Suppressor macrophage treated with lipopolysaccharide for 1 hour (primary cell): ENCODE measurements around the gene DLGAP4.
"Not testable (repeated sequence)": the region's sequence is repeated elsewhere in the genome, so short reads cannot be mapped to it uniquely, and the experiment has no call there.

Experiments used
- DNase-seq, 3 donors: peaks; one replicate each; pipeline ENCODE4 v3.0.0-alpha.2; 2020 to 2022

DLGAP4 gene

DNA sequence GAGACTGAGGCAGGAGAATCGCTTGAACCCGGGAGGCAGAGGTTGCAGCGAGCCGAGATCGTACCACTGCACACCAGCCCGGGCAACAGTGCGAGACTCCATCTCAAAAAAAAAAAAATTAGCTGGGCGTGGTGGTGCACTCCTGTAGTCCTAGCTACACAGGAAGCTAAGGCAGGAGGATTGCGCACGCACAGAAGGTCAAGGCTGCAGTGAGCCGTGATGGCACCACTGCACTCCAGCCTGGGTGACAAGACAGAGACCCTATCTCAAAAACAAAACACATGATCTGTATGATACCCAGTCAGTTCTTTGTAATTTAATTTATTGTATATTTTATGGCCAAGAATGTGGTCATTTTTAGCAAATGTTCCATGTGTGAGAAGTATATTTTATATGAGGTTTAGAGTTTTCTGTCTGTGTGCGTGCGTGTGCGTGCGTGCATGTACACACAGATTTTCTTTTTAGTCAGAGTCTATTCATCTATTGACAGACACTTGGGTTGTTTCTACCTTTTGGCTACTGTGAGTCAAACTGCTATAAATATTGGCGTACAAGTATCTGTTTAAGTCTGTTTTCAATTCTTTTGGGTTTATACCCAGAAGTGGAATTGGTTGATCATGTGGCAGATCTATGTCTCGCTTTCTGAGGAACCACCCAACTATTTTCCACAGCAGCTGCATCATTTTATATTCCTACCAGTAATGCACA lies 213.0 kb downstream of the DLGAP4 start:
- no peak for DNase-seq

DNA sequence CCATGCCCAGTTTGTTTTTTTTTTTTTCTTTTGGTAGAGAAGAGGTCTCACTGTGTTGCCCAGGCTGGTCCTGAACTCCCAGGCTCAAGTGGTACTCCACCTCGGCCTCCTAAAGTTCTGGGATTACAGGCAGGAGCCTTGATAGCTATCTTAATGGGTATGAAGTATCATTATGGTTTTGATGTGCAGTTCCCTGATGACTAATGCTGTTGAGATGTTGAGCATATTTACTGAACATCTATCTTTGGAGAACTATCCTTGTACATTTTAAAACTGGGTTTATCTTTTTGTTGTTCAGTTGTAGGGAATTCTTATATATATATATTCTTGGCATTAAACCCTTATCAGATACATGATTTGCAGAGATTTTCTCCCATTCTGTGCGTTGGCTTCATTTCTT lies 213.8 kb downstream of the DLGAP4 start:
- DNase-seq: no peak

DNA sequence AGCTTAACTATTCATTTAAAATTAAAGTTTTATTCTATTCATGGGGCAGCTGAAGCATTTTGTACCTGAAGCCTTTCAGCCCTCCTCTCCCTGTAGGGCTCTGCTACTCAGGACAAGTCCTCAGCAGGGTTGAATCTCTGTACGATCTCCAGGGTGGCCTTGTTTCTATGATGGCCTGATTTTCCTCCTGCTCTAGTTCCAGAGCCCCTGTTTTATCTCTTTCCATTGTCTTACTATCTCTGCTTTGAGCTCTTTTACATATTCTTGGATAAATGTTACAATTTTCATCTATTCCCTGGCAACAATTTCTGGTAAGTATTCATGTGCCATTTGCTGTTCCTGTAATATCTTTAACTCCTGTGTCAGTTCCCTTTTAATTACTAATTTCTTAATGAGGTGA lies 215.4 kb downstream of the DLGAP4 start:
- no peak for DNase-seq

DNA sequence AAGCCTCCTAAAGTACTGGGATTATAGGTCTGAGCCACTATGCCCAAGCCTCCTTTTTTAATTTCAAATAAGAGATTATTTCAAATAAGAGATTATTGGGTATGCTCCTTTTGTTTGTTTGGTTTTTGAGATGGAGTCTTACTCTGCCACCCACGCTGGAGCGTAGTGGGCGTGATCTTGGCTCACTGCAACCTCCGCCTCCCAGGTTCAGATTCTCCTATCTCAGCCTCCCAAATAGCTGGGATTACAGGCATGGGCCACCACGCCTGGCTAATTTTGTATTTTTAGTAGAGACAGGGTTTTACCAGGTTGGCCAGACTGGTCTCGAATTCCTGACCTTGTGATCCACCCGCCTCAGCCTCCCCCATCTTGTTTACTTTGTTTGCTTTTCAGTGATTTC lies 216.3 kb downstream of the DLGAP4 start:
- DNase-seq: not testable (repeated sequence)

DNA sequence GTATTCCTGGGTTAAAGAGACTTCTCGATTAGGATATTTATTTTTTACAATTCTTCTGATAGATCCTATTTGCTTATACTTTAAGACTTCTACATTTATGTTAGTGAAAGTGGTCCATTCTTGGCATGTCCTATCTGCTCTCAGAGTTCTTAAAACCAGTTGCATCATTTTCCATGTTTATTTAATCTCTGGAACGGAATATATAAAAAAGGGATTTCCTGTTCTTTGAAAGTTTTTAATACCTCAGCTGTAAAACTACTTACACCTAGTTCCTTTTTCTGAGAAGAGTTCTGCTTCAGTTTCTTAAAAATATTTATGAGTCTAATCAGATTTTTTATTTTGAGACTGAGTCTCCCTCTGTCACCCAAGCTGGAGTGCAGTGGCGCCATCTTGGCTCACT lies 217.2 kb downstream of the DLGAP4 start:
- peak in 2 of 3 donors; percentile 16 to 22 for DNase-seq

DNA sequence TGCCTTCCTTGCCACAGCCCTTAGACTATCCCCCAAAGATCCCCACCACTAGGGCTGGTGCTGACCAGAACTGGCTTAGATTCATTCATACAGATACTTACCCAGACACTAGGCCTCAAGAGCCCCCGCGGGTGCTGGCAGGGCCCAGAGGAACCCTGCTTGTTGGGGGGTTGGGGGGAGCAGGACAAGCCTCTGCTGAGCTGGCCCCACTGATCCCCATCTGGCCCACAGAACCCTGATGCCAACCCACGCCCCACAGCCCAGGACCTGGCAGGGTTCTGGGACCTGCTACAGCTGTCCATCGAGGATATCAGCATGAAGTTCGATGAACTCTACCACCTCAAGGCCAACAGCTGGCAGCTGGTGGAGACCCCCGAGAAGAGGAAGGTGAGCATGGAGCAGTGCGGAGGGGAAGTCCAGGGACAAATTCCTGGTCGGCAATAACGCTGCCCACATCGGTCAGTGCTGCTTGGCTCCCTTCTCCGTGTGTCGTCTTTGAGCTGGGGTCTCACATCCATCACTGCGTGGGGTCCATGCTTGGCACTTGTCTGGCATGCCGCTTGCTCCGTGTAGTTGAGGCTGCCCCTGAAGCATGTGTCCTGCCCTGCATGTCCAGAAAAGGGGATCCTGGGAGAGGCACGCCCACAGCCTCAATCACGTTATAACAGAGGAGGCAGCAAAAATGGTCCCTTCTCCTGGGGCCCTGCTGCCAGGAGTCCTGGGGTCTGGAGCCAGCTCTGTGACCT lies 219.7 kb downstream of the DLGAP4 start:
- DNase-seq: no peak

DNA sequence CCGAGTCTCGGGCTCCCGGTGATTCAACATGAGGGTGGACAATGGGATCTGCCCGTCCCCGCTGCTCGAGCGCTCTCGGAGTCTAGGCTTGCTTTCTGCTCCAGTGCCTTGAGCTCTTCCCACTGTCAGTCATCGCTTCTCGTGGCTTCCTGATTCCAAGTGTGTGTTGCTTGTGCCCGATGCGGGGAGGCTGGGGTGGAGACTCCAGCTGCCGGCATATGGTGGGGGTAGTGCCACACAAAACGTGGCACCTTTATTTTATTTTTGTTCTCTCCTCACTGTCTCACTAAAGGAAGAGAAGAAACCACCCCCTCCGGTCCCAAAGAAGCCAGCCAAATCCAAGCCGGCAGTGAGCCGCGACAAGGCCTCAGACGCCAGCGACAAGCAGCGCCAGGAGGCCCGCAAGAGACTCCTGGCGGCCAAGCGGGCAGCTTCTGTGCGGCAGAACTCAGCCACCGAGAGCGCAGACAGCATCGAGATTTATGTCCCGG lies 220.4 kb downstream of the DLGAP4 start:
- DNase-seq: no peak

DNA sequence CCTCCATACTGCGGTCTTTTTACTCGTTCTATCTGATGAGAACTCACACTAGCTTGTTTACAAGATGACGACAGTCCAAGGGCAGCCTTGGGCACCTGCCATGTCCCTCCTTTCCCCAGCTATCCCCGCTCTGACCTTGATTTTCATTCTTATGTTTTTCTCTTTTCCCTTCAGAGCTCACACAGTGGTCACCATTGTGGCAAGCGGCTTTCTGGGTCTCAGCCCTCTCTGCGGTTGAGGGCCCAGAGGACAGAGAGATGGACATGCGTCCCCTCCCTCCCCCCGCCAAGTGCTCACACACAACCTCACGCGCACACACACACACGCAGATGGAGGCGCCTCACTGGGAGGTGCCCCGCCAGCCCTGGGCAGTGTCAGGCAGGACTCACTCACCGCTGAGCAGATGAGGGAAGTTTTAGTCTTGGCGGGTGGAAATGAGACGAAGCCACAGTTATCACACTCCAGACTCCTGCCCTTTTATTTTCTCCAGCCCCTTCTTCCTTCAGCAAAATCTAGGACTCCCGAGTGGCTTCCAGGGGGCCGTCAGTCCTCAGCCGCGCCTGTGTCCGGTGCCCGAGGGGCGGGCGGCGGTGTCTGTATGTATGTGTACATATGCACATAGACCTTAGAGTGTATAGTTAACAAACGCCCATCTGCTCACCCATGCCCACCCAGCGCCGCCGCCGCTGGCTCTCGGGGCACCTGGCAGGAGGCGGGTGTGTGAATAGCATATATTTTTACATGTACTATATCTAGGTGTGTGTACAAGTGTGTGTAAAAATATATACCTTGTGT lies 221.4 kb downstream of the DLGAP4 start:
- no peak for DNase-seq

DNA sequence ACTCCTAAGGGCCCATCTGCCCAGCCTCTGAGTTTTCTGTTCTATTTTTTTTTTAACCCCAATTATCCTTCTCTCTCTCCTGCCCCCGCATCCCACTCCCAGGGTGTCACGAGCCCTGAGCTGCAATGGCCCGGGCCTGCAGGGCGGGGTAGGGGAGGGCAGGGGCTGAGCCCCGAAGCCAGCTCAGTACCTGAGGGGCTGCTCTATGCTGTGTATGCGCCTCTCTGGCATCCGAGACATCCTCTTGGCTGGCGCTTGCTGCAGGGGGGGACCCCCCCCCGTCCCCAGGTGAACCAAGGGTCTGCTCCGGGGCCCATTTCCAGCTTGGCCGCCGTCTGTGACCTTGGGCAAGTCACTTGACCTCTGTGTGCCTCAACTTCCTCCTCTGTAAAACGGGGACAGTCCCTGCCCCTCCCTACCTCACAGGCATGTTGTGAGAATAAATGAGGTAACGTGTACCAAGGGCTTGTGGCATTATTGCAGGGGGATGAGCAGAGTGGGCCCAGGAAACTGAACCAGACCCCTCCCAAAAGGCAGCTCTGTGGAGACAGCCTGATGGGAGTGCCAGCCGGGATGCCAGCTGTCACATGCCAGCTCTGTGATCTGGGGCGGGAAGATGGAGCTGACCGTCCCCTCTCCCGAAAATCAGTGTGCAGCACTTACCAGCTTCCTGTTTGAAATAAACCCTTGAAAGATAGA lies 222.2 kb downstream of the DLGAP4 start:
- no peak for DNase-seq

DNA sequence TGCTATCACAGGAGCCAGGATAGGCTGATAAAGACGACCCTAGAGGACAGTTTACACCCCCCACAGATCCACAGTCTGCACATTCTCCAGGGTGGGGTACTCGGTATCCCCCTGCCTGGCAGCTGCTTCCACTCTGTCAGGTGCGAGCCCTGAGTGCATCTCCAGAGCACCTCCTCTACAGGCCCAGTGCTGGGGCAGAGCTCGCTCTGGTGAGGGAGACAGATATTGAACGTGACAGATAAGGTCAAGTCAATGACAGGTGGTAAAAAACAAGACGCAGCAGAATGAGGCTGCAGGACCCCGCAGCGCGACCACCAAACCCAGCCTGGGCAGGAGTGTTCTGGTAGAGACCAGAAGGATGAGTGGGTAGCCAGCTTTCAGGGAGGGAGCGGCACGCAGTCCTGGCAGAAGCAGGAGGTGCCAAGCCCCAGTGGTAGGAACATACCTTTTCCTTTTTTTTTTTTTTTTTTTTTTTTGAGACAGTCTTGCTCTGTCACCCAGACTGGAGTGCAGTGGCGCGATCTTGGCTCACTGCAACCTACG lies 222.8 kb downstream of the DLGAP4 start:
- no peak for DNase-seq

DNA sequence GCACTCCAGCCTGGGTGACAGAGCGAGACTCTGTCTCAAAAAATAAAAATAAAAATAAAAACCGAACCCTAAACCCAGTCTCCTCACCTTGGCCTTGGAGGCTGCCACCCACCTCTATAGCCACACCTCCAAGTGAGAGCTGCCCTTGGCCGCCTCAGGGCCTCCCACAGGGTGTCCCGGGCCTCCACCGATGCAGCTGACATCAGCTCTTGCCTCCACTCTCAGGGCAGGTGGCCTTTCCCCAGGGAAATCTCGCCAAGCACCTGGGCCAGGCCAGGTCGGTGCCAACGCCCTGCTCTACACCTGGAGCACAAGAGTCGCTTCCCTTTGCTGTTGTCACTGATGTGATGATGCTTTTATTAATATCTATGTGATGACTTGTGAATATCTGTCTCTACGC lies 226.2 kb downstream of the DLGAP4 start:
- no peak for DNase-seq

DNA sequence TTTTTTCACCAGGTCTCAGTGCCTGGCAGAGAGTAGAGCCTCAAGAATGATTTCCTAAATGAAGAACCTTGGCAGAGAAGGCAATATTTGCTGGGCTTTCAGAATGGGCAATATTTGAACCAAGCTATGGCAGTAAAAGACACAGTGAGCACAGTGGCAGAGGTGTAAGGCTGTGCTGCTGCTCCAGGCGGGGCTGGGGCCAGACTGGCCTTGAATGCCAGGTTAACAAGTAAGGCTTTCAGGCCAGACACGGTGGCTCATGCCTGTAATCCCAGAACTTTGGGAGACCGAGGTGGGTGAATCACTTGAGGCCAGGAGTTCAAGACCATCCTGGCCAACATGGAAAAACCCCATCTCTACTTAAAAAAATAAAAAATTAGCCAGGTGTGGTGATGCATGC lies 226.7 kb downstream of the DLGAP4 start:
- DNase-seq: no peak

DNA sequence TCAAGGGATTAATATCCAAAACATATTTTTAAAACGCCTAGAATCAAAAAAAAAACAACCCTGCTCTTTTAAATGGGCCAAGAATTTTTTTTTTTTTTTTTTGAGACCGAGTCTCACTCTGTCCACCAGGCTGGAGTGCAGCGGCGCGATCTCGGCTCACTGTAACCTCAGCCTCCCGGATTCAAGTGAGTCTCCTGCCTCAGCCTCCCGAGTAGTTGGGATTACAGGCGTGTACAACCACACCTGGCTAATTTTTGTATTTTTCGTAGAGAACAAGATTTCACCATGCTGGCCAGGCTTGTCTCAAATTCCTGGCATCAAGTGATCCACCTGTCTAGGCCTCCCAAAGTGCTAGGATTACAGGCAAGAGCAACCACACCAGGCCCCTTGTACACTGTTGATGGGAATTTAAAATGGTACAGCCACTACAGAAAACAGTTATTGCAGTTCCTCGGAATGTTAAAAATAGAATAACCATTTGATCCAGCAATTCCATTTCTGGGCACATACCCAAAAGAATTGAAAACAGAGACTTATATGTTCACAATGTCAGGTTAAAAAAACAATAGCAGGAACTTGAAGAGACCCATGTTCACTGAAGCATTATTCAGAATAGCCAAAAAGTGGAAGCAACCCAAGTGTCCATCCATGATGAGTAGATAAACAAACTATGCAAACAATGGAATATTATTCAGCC lies 232.0 kb downstream of the DLGAP4 start:
- no peak for DNase-seq

DNA sequence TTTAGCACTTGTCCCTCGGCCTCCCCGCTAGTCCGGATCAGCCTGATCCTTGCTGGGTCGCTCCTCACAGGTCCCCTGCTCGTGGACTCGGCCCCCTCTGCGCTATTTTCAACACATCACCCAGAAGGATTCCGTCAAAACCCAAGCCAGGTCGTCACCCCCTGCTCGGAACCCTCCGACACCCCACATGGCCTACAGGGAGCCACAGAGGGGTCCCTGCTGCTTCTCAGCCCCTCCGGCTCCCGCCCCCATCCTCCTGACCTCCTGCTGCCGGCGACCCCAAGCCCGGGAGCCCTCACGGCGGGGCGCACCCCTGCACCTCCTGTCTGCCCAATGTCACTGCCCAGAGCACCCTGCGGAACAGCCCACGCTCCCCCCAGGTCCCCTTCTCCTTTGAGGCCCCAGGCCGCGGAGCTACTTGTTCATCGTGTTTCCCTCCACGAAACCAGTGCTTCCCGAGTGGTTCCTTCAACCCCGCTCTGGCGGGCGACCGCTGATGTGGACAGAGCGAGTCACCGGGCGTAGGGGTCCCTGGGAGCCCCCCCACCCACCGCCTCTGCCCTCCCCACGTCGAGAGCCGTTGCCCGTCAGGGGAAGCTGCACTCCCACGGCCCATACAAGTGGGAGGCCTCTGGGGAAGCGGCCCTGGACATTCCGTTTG lies 234.5 kb downstream of the DLGAP4 start:
- peak; percentile 57 to 73 (median 67) for DNase-seq

DNA sequence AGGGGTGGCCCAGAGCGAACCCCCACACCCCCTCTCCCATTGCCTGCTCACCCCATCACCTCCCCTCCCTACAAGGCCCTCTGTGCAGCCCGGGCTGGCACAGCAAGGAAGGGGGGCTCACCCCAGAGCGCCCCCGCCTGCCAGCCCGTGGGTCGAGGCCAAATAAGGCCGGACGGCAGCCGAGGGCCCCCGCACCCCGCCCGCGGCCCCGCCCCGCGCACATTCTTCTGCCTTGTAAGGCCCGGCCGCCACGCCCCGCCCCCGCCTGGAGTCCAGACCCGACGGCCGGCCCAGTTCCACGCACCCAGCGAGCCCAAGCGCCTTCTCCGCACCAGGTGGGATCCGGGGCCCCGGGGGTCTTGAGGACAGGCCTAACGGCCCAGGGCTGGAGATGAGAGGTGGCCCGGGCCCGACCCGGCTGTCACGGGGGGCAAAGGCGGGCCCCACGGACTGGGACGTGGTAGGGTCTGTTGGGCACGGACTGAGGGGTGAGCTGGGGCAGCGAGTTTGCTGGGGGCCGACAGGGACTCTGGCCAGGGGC lies 235.2 kb downstream of the DLGAP4 start, which contains the start of gene MYL9:
Gene MYL9 (plus strand): TSS at position 293 of the 541 bp plus-strand sequence. CDS start 3,366 bp downstream, outside the sequence.
- peak; percentile 43 to 75 (median 61) for DNase-seq

DNA sequence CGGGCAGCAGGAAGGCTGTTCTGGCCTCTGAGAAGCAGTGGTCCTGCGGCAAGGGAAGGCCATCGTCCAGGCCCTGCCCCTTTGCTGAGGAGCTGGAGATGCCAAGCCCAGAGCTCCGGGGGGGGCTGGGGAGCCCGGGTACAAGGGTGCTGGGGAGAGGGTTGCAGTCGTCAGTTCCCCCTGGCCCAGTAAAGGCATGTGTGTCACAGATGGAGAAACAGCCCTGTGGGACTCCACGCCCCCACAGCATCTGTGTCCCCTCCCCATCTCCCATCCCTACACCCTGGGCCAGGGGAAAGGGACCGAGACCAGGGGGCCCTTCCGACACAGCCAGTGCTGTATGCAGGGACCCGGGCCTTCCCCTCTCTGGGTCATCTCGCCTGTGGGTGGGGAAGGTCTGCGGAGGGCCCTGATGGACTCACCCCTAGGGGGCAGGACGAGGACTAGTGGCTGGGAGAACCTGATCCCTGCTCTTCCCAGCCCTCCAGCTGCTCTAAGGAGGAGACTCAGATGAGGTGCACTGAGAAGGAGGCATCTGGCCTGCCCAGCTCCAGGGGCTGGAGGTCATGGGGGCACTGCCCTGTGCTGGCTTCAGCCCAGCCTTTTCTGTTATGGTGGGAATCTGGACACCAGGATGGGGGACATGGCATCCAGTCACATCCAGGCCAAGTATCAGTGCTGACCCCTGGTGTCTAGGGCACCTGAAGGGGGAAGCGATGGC lies 235.8 kb downstream of the DLGAP4 start:
- DNase-seq: peak; percentile 37 to 57 (median 38)

DNA sequence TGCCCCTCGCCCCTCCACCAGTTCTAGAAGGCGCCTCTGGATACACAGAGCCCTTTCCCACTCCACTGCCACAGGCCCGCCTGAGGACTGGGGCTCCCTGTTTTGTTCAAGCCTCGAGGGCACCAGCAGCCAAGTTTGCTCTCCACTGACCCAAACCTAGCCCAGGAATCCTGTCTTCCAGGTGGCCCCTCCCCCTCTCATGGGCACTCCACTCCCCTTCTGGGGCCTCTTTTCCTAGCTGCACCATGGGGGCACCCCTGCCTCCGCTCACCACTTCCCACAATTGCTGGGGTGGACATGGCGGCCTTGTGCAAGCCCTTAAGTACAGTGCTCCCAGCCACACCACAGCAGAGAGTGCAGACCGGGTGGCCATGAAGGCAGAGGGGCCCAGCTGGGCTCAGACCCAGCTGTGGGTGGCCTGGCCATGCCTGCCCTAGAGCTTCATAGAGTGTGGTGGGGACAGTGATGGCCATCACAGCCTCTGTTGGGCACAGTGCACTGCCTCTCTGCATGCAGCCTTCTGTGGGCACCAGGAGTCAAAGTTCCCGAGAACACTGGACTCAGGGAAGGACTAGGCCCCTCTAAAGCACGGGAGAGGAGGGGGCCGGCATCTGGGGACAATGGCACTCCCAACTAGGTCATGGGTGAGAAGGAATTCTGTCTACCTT lies 236.5 kb downstream of the DLGAP4 start:
- DNase-seq: no peak

DNA sequence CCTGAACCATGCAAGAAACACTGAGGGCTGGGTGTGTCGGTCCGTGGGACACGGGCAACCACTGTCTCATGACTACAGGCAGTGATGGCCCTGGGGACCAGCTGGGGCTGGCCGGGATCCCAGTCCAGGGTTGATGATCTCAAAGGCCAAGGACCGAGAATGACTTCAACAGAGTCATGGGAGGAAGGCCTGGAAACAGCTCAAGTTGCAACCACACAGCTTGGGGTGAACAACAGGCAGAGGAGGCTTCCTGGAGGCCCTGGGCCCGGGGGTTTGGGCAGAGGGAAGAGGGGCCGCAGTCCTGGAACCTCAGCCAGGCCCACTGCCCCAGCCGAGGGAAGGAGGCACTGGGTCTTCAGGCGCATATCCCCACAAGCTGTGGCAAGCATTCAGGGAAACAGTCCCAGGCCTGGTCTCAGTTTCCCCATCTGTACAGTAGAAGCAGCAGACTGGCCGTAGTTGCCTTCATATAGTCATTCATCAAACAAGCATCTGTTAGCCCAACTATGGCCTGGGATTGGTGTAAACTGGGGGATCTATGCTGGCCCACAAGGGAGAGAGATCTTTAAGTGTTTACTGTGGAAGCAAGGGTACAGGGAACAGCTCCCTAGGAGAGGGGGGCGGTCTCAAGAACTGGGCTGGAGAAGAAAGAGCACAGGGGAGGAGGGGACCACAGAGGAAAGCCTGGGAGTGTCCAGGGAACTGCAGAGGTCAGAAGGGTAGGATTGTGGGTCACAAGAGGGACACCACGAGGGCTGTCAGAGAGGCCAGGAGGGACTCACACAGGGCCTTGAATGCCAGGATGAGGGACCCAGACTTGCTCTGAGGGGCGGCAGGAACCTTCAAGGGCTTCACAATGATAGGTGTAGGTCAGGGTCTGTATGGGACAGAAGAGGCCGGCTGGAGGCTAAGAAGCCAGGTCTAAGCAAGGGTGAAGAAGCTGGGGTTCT lies 237.3 kb downstream of the DLGAP4 start:
- DNase-seq: peak; percentile 32 to 56 (median 54)
